Lung (tissue), 12 donors: ENCODE data around the gene EYS. TPM values are rescaled to one million over a fixed set of nuclear protein-coding genes. Genes with fewer than 3 reads are reported as not detected.

Experiments used
- ATAC-seq: fragments of 200-7000 bp; cut with Tn5 transposase; one replicate; pipeline ENCODE4 v1.9.1; 2020; ENCODE audit warnings: moderate number of reproducible peaks; ENCODE audit not compliant: insufficient read depth, low FRiP score
- DNase-seq, 3 donors: peaks; one replicate each; pipeline ENCODE4 v3.0.0-alpha.2; 2013 to 2017
- H3K27ac ChIP-seq, 2 donors: one replicate each; pipeline ENCODE4 v1.5.1; 2013; ENCODE audit warnings: mild to moderate bottlenecking in 2 of 2, moderate library complexity in 2 of 2, control low read depth in 1 of 2, inconsistent platforms in 1 of 2, low read depth in 1 of 2, low read length in 1 of 2
- H3K27me3 ChIP-seq, 3 donors: one replicate each; pipeline ENCODE4 v1.5.1; 2013; ENCODE audit warnings: low read length in 2 of 3; ENCODE audit not compliant: control insufficient read depth in 3 of 3, insufficient read depth in 3 of 3
- H3K36me3 ChIP-seq, 4 donors: one replicate each; pipeline ENCODE4 v1.5.1; 2013; ENCODE audit warnings: low read length in 4 of 4, mild to moderate bottlenecking in 1 of 4, moderate library complexity in 1 of 4; ENCODE audit not compliant: control insufficient read depth in 4 of 4, insufficient read depth in 4 of 4
- H3K4me1 ChIP-seq, 5 donors: one replicate each; pipeline ENCODE4 v1.5.1; 2013; ENCODE audit warnings: low read length in 5 of 5, mild to moderate bottlenecking in 2 of 5, moderate library complexity in 1 of 5; ENCODE audit not compliant: control insufficient read depth in 5 of 5, insufficient read depth in 5 of 5
- H3K4me3 ChIP-seq: one replicate; pipeline ENCODE4 v1.5.1; 2013; ENCODE audit warnings: mild to moderate bottlenecking, control low read depth, moderate library complexity
- H3K9ac ChIP-seq, 2 donors: one replicate each; pipeline ENCODE4 v1.5.1; 2013; ENCODE audit warnings: low read length in 2 of 2, control low read depth in 1 of 2; ENCODE audit not compliant: insufficient read depth in 1 of 2
- H3K9me3 ChIP-seq, 4 donors: one replicate each; pipeline ENCODE4 v1.5.1; 2013; ENCODE audit warnings: low read length in 3 of 4, mild to moderate bottlenecking in 1 of 4, moderate library complexity in 1 of 4; ENCODE audit not compliant: control insufficient read depth in 4 of 4, insufficient read depth in 3 of 4
- WGBS, 2 donors: extraction: QIAGEN DNeasy Blood & Tissue Kit; methylation state at CpG; one replicate each; pipeline ENCODE4 v1.1.7; 2013; 5-methylcytosine and 5-hydroxymethylcytosine counted together
- polyA plus RNA-seq, 2 donors: library from polyadenylated mRNA; stranded (reverse); fragments of 200-250 nt; gene quantifications; one replicate each; pipeline ENCODE4 v1.2.1, GENCODE V29; 2013
- total RNA-seq, 2 donors: library from RNA; depleted of rRNA in 1 of 2; stranded (reverse); fragments of >200 nt in 1 of 2; gene quantifications; one replicate each; pipeline ENCODE4 v1.2.1, GENCODE V29; 2014 to 2021
- TF ChIP-seq, protein P1 (sequence below): IDR thresholded peaks from 2 replicates; pipeline ENCODE4 v1.5.1; 2012; ENCODE audit warnings: mild to moderate bottlenecking; ENCODE audit errors: control extremely low read depth, extremely low read depth
- donor health status: control.
- donor health status: control.
- donor health status: Bipolar disorder and iron deficiency.
- donor health status: healthy.
- donor health status: DM: yes; HTN: yes; CAD: no.

Gene EYS
- total and polyA plus RNA-seq, 4 donors: 0.06 to 0.34 (median 0.12) TPM

DNA sequence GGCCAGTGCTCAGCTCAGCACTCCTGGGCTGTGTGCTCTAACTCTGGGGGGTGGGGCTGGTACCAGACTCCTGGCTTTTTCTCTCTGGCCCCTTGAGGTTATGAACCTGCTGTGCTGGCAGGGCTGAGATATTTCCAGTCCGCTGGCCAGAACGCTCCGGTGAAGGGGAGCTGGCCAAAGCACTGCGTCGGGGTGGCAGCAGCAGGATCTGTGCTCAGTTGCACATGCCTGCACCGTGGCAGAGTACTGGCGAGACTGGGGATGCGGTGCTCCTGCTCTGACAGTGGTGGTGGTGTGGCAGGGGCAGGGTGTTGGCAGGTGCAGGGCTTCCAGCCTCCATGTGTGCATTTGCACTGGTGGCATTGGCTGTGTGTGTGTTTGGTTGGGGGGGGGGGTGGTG is 1697.0 kb downstream of the EYS start:
- WGBS, 2 donors: 93 to 94% methylated on average over 8 of the region's 8 CpGs
- no peak overlapping the region for H3K4me3 ChIP-seq
- peaks cover 0 to 17% (median 4%) of the 10 kb centered on the region in 5 donors for H3K4me1 ChIP-seq
- ATAC-seq (no peak), DNase-seq (no peak)
- H3K9ac ChIP-seq: no peak overlapping the region
- no peaks in the 10 kb centered on the region for H3K27me3 ChIP-seq
- TF ChIP-seq, protein P1, sequence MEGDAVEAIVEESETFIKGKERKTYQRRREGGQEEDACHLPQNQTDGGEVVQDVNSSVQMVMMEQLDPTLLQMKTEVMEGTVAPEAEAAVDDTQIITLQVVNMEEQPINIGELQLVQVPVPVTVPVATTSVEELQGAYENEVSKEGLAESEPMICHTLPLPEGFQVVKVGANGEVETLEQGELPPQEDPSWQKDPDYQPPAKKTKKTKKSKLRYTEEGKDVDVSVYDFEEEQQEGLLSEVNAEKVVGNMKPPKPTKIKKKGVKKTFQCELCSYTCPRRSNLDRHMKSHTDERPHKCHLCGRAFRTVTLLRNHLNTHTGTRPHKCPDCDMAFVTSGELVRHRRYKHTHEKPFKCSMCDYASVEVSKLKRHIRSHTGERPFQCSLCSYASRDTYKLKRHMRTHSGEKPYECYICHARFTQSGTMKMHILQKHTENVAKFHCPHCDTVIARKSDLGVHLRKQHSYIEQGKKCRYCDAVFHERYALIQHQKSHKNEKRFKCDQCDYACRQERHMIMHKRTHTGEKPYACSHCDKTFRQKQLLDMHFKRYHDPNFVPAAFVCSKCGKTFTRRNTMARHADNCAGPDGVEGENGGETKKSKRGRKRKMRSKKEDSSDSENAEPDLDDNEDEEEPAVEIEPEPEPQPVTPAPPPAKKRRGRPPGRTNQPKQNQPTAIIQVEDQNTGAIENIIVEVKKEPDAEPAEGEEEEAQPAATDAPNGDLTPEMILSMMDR: no peak
- H3K36me3 ChIP-seq: no peaks in the 10 kb centered on the region
- H3K27ac ChIP-seq: no peak overlapping the region
- no peaks in the 10 kb centered on the region for H3K9me3 ChIP-seq

DNA sequence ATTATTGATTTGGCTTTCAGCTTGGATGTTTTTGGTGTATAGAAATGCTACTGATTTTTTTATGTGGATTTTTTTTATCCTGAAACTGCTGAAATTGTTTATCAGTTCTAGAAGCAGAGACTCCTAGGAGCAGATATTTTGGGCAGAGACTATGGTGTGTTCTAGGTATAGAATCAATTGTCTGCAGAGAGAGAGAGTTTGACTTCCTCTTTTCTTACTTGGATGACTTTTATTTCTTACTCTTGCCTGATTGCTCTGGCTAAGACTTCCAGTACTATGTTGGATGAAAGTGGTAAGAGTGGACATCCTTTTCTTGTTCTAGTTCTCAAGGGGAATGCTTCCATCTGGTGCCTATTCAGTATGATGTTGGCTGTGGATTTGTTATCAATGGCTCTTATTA is 1700.8 kb downstream of the EYS start:
- ATAC-seq (no peak), DNase-seq (no peak)
- H3K36me3 ChIP-seq: no peaks in the 10 kb centered on the region
- TF ChIP-seq, protein P1: no peak
- H3K27ac ChIP-seq: no peak overlapping the region
- peaks cover 0 to 2% (median 0%) of the 10 kb centered on the region in 4 donors for H3K9me3 ChIP-seq
- no peak overlapping the region for H3K4me3 ChIP-seq
- no peaks in the 10 kb centered on the region for H3K27me3 ChIP-seq
- H3K4me1 ChIP-seq: no peaks in the 10 kb centered on the region
- H3K9ac ChIP-seq: no peak overlapping the region

DNA sequence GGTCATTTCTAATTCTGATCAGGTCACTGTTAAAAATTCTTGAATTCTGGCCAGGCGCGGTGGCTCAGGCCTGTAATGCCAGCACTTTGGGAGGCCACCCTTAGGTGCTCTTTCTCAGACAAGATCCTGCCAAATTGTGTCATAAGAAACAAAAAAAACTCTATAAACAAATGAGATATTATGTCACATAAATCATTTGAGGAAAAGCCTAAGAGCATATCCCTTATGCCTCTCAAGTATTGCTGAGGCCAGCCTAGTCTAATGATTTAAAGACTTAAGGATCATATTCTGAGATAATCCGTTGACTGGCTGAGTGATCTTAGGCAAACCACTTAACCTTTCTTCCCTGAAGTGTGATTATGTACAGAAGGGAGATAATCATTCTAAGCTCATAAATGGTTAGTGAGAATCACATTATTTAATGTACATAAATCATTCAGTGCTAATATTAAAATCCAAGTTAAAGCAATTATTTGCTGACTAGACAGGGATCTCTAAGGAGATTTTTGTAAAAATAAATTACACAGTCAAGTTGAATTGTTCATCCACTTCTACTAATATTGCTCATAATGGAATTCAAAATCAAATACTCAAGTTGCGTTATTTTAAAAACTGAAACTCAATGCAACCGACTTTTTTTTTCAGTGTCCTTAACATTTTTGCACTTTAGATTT is 1706.1 kb downstream of the EYS start:
- Histone ChIP-seq H3K4me1 (peaks cover 0 to 3% (median 0%) of the 10 kb centered on the region in 5 donors), H3K27me3 (no peaks in the 10 kb centered on the region), H3K4me3 (no peak overlapping the region), H3K9me3 (peaks cover 0 to 2% (median 0%) of the 10 kb centered on the region in 4 donors), H3K9ac (no peak overlapping the region), H3K36me3 (no peaks in the 10 kb centered on the region), H3K27ac (no peak overlapping the region)
- ATAC-seq (no peak), DNase-seq (no peak)
- WGBS, 2 donors: 77 to 88% methylated on average over 5 of the region's 5 CpGs
- TF ChIP-seq, protein P1: no peak

DNA sequence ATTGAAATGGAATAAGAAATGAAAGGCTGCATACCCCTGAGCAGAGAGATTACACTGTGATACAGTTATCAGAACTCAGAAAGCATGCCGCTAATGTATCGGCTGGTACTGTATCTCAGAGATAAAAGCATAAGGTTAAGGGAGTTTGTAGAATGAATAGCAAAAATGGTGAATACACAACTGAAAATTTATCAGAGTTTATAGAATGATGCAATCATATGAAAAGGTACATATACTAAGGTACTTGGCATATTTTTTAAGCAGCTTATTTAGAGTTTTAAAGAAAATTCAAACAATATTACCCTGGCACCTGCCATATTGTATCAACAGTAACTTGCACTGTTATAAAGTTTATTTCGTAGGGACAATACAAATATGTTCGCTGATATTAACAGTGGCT is 1707.4 kb downstream of the EYS start:
- ATAC-seq: no peak
- TF ChIP-seq, protein P1: no peak
- peaks cover 0 to under 1% (median 0%) of the 10 kb centered on the region in 4 donors for H3K9me3 ChIP-seq

More for the DNA sequence above, 1707.4 kb downstream of the EYS start:
- Histone ChIP-seq H3K4me1 (peaks cover 0 to 3% (median 0%) of the 10 kb centered on the region in 5 donors), H3K36me3 (no peaks in the 10 kb centered on the region), H3K9ac (no peak overlapping the region), H3K27ac (no peak overlapping the region), H3K4me3 (no peak overlapping the region), H3K27me3 (no peaks in the 10 kb centered on the region)
- 95 to 98% methylated on average over 4 of the region's 4 CpGs for WGBS, 2 donors
- no peak for DNase-seq
